HCT116 (cell line): ENCODE measurements around the gene CAT. TPM values are rescaled to one million over a fixed set of nuclear protein-coding genes. Genes with fewer than 3 reads are reported as not detected.

ENCODE experiments used
- ATAC-seq: fragments of 200-7000 bp; cut with Tn5 transposase; 2 replicates; pipeline ENCODE4 v1.9.1; 2020; ENCODE audit warnings: mild to moderate bottlenecking, moderate library complexity
- BruUV-seq: library from RNA; stranded (reverse); fragments of 400-500 nt; replicated peaks from 2 replicates; lab custom pipeline; 2021; lab: Mats Ljungman, UMichigan
- CTCF ChIA-PET: fragments of 300-600 bp; sonication (Branson Sonifier 250); formaldehyde crosslinking; loops from one replicate; lab custom pipeline; 2021; ENCODE audit warnings: antibody characterized with exemption; lab: Charles Lee
- POLR2A ChIA-PET: fragments of 300-600, 350-600 bp; sonication (Branson Sonifier 250); formaldehyde crosslinking; loops from one replicate; lab custom pipeline; 2021; ENCODE audit warnings: antibody characterized with exemption; lab: Charles Lee
- RAD21 ChIA-PET, 2 experiments: fragments of 300-600 bp; sonication (Branson Sonifier 250); formaldehyde crosslinking; loops; one replicate each; lab custom pipeline; 2023; ENCODE audit warnings: low total read pairs in 2 of 2; ENCODE audit not compliant: uncharacterized antibody in 2 of 2, unreplicated experiment in 2 of 2, low non-redundant PET in 1 of 2; lab: Charles Lee
- DNase-seq: peaks from one replicate; pipeline ENCODE4 v3.0.0-alpha.2; 2010; ENCODE audit warnings: low read depth, low spot score
- H2AFZ ChIP-seq: fragments of 200-600 bp; shearing (Covaris generic), sonication (generic); 2 replicates; pipeline ENCODE4 v1.6.1; 2017; ENCODE audit warnings: low read depth, mixed run types, mixed read lengths, antibody characterized with exemption, low read length; ENCODE audit not compliant: poor library complexity, severe bottlenecking
- H3K27ac ChIP-seq: 2 replicates; pipeline ENCODE4 v1.5.1; 2012; ENCODE audit warnings: low read depth, low read length
- H3K27me3 ChIP-seq: fragments of 200-600 bp; sonication (generic); 2 replicates; pipeline ENCODE4 v1.6.1; 2016; ENCODE audit warnings: mixed run types, low read length, mixed read lengths; ENCODE audit not compliant: insufficient read depth
- H3K36me3 ChIP-seq, 2 experiments: fragments of 200-500 bp in 1 of 2; fragments of 200-600 bp in 1 of 2; sonication (Bioruptor generic) in 1 of 2; sonication (generic) in 1 of 2; 2 replicates each; pipeline versions ENCODE4 v1.5.1 to v1.6.1; 2014 to 2016; ENCODE audit warnings: low read length in 2 of 2, inconsistent platforms in 1 of 2, mixed read lengths in 1 of 2, mixed run types in 1 of 2; ENCODE audit not compliant: insufficient read depth in 2 of 2, control insufficient read depth in 1 of 2
- H3K4me1 ChIP-seq, 2 experiments: fragments of 200-600 bp in 1 of 2; sonication (generic) in 1 of 2; 2 replicates each; pipeline versions ENCODE4 v1.5.1 to v1.6.1; 2012 to 2017; ENCODE audit warnings: low read length in 2 of 2, inconsistent platforms in 1 of 2, mild to moderate bottlenecking in 1 of 2, mixed read lengths in 1 of 2, mixed run types in 1 of 2, moderate library complexity in 1 of 2; ENCODE audit not compliant: insufficient read depth in 2 of 2, control insufficient read depth in 1 of 2
- H3K4me2 ChIP-seq: fragments of 200-600 bp; sonication (generic); 2 replicates; pipeline ENCODE4 v1.6.1; 2017; ENCODE audit warnings: mixed run types, low read length, mixed read lengths
- H3K4me3 ChIP-seq, 2 experiments: fragments of 200-600 bp in 1 of 2; sonication (generic) in 1 of 2; replicated peaks in 1 of 2; 2 replicates each; pipeline ENCODE4 v1.5.1; 2011 to 2016; ENCODE audit warnings: low read length in 2 of 2, control low read depth in 1 of 2, low read depth in 1 of 2, mild to moderate bottlenecking in 1 of 2, mixed read lengths in 1 of 2, mixed run types in 1 of 2
- H3K79me2 ChIP-seq: fragments of 200-600 bp; sonication (generic); 2 replicates; pipeline ENCODE4 v1.6.1; 2017; ENCODE audit warnings: mild to moderate bottlenecking, mixed run types, low read length, moderate library complexity, mixed read lengths; ENCODE audit not compliant: insufficient read depth
- H3K9ac ChIP-seq: fragments of 200-600 bp; sonication (generic); 2 replicates; pipeline ENCODE4 v1.6.1; 2016; ENCODE audit warnings: low read length, mixed read lengths
- H3K9me2 ChIP-seq: fragments of 200-600 bp; sonication (generic), shearing (Covaris generic); 2 replicates; pipeline ENCODE4 v1.6.1; 2017; ENCODE audit warnings: mixed run types, mild to moderate bottlenecking, moderate library complexity; ENCODE audit not compliant: insufficient read depth
- H3K9me3 ChIP-seq, 2 experiments: fragments of 200-500 bp in 1 of 2; fragments of 200-600 bp in 1 of 2; sonication (Bioruptor generic) in 1 of 2; sonication (generic) in 1 of 2; 2 replicates each; pipeline ENCODE4 v1.6.1; 2014 to 2017; ENCODE audit warnings: low read length in 2 of 2, mixed read lengths in 2 of 2, inconsistent platforms in 1 of 2, low read depth in 1 of 2, mild to moderate bottlenecking in 1 of 2, mixed run types in 1 of 2, moderate library complexity in 1 of 2; ENCODE audit not compliant: control insufficient read depth in 1 of 2, insufficient read depth in 1 of 2
- H4K20me1 ChIP-seq: fragments of 200-600 bp; sonication (generic), shearing (Covaris generic); 2 replicates; pipeline ENCODE4 v1.6.1; 2017; ENCODE audit warnings: mixed run types, mild to moderate bottlenecking, moderate library complexity; ENCODE audit not compliant: insufficient read depth
- CBX3 ChIP-seq: IDR thresholded peaks from 2 replicates; pipeline ENCODE4 v1.6.1; 2012; ENCODE audit warnings: low read depth
- EGR1 ChIP-seq: IDR thresholded peaks from 2 replicates; pipeline ENCODE4 v1.6.1; 2012; ENCODE audit warnings: low read depth
- EZH2 ChIP-seq: fragments of 200-600 bp; sonication (generic); IDR thresholded peaks from 2 replicates; pipeline ENCODE4 v1.6.1; 2017; ENCODE audit warnings: antibody characterized with exemption, mixed run types
- JUND ChIP-seq: IDR thresholded peaks from 2 replicates; pipeline ENCODE4 v1.6.1; 2012
- POLR2A ChIP-seq: IDR thresholded peaks from 2 replicates; pipeline ENCODE4 v1.7.0; 2011; ENCODE audit warnings: borderline replicate concordance; ENCODE audit not compliant: insufficient read depth, insufficient read length; ENCODE audit errors: extremely low read depth
- POLR2AphosphoS5 ChIP-seq: IDR thresholded peaks from 2 replicates; pipeline ENCODE4 v1.6.1; 2011; ENCODE audit warnings: mild to moderate bottlenecking, low read depth, low read length, moderate library complexity
- SIN3A ChIP-seq: IDR thresholded peaks from 2 replicates; pipeline ENCODE4 v1.6.1; 2012; ENCODE audit warnings: low read depth
- SP1 ChIP-seq: IDR thresholded peaks from 2 replicates; pipeline ENCODE4 v1.6.1; 2012; ENCODE audit warnings: low read depth
- ZFX ChIP-seq: fragments of 450-650 bp; IDR thresholded peaks from 2 replicates; pipeline ENCODE4 v1.6.1; 2017
- ZNF274 ChIP-seq: fragments of 200-500 bp; sonication (Bioruptor generic); IDR thresholded peaks from 2 replicates; pipeline ENCODE4 v1.6.1; 2014; ENCODE audit warnings: mild to moderate bottlenecking, low read depth, low read length, inconsistent platforms
- intact Hi-C: fragments of 100-400 bp; cut with micrococcal nuclease; formaldehyde crosslinking; loops from 2 replicates; pipeline ENCODE4 v1.10.0; 2022
- total RNA-seq: library from RNA; stranded (reverse); gene quantifications from one replicate; pipeline ENCODE4 v1.2.1, GENCODE V29; 2021; ENCODE audit not compliant: unreplicated experiment
- TF ChIP-seq, protein P1 (sequence below): IDR thresholded peaks from 2 replicates; pipeline ENCODE4 v1.6.1; 2012; ENCODE audit warnings: low read depth
- TF ChIP-seq, protein P2 (sequence below): IDR thresholded peaks from 2 replicates; pipeline ENCODE4 v1.6.1; 2012
- TF ChIP-seq, protein P3 (sequence below): IDR thresholded peaks from 2 replicates; pipeline ENCODE4 v1.6.1; 2012
- TF ChIP-seq, protein P4 (sequence below), 3 experiments: fragments of 200-600 bp in 1 of 3; sonication (generic) in 1 of 3; IDR thresholded peaks in 2 of 3; conservative IDR thresholded peaks in 1 of 3; 2 replicates each; pipeline ENCODE4 v1.5.1; 2012 to 2017; ENCODE audit warnings: low read depth in 2 of 3, low read length in 2 of 3, antibody characterized with exemption in 1 of 3, borderline replicate concordance in 1 of 3, control low read depth in 1 of 3, mild to moderate bottlenecking in 1 of 3, mixed read lengths in 1 of 3, mixed run types in 1 of 3, moderate library complexity in 1 of 3; ENCODE audit not compliant: insufficient read depth in 1 of 3
- TF ChIP-seq, protein P5 (sequence below): IDR thresholded peaks from 2 replicates; pipeline ENCODE4 v1.6.1; 2011; ENCODE audit warnings: mild to moderate bottlenecking, low read length, moderate library complexity; ENCODE audit not compliant: insufficient replicate concordance; ENCODE audit errors: extremely low read depth

CAT gene
- total RNA-seq, 1 experiment from 2014 or later: 50.9 TPM

DNA sequence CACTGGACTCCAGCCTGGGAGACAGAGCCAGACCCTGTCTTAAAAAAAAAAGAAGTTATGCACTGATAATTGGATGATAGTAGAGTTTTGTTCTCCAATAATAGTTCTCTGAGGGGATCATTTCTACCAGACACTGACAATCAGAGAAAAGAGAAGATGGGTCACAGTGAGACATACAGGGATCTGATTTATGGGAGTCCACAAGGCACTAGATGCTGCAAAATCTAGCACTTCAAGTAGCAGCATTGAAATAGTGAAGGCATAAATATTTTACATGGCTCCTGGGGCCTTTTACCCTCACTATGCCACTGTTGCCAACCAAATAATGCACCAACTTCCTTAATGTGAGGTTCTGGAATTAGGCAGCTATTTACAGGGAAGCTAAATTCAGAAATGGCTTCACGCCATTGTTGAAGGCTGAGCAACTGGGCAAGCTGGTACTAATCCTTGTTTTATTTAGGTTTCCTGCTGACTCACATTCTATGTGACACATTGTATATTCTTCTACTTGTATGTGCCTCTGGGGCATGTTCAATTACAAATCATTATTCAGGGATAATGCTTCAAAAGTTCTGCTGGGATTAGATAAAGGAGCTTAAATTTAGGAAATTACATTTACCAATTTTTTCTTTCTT, 42.7 kb upstream of the CAT start:
- RAD21 ChIA-PET: no interaction called here

More for the DNA sequence above, 42.7 kb upstream of the CAT start:
- Histone ChIP-seq H3K4me1 (no peaks in the 10 kb centered on the region), H3K4me3 (no peak overlapping the region), H4K20me1 (no peaks in the 10 kb centered on the region), H3K79me2 (no peaks in the 10 kb centered on the region), H3K27me3 (no peaks in the 10 kb centered on the region), H2AFZ (no peak overlapping the region), H3K9me3 (no peaks in the 10 kb centered on the region), H3K9me2 (no peaks in the 10 kb centered on the region), H3K27ac (no peak overlapping the region), H3K4me2 (no peak overlapping the region; the same call in 1 of the 2 replicates), H3K9ac (no peak overlapping the region), H3K36me3 (no peaks in the 10 kb centered on the region)
- DNase-seq (no peak), ATAC-seq (no peak)
- intact Hi-C loops: no loop called here
- BruUV-seq: no TSS peak
- TF ChIP-seq SP1: no peak
- TF ChIP-seq EGR1: no peak
- TF ChIP-seq JUND: no peak
- TF ChIP-seq EZH2: no peak
- no peak for TF ChIP-seq CBX3
- TF ChIP-seq, protein P1, sequence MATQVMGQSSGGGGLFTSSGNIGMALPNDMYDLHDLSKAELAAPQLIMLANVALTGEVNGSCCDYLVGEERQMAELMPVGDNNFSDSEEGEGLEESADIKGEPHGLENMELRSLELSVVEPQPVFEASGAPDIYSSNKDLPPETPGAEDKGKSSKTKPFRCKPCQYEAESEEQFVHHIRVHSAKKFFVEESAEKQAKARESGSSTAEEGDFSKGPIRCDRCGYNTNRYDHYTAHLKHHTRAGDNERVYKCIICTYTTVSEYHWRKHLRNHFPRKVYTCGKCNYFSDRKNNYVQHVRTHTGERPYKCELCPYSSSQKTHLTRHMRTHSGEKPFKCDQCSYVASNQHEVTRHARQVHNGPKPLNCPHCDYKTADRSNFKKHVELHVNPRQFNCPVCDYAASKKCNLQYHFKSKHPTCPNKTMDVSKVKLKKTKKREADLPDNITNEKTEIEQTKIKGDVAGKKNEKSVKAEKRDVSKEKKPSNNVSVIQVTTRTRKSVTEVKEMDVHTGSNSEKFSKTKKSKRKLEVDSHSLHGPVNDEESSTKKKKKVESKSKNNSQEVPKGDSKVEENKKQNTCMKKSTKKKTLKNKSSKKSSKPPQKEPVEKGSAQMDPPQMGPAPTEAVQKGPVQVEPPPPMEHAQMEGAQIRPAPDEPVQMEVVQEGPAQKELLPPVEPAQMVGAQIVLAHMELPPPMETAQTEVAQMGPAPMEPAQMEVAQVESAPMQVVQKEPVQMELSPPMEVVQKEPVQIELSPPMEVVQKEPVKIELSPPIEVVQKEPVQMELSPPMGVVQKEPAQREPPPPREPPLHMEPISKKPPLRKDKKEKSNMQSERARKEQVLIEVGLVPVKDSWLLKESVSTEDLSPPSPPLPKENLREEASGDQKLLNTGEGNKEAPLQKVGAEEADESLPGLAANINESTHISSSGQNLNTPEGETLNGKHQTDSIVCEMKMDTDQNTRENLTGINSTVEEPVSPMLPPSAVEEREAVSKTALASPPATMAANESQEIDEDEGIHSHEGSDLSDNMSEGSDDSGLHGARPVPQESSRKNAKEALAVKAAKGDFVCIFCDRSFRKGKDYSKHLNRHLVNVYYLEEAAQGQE: no peak
- TF ChIP-seq, protein P2, sequence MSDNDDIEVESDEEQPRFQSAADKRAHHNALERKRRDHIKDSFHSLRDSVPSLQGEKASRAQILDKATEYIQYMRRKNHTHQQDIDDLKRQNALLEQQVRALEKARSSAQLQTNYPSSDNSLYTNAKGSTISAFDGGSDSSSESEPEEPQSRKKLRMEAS: no peak
- no peak for TF ChIP-seq POLR2A
- TF ChIP-seq, protein P3, sequence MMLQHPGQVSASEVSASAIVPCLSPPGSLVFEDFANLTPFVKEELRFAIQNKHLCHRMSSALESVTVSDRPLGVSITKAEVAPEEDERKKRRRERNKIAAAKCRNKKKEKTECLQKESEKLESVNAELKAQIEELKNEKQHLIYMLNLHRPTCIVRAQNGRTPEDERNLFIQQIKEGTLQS: no peak
- no peak for TF ChIP-seq ZFX
- TF ChIP-seq, protein P4, sequence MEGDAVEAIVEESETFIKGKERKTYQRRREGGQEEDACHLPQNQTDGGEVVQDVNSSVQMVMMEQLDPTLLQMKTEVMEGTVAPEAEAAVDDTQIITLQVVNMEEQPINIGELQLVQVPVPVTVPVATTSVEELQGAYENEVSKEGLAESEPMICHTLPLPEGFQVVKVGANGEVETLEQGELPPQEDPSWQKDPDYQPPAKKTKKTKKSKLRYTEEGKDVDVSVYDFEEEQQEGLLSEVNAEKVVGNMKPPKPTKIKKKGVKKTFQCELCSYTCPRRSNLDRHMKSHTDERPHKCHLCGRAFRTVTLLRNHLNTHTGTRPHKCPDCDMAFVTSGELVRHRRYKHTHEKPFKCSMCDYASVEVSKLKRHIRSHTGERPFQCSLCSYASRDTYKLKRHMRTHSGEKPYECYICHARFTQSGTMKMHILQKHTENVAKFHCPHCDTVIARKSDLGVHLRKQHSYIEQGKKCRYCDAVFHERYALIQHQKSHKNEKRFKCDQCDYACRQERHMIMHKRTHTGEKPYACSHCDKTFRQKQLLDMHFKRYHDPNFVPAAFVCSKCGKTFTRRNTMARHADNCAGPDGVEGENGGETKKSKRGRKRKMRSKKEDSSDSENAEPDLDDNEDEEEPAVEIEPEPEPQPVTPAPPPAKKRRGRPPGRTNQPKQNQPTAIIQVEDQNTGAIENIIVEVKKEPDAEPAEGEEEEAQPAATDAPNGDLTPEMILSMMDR (IDR thresholded peaks at IDR 0.05 in 2 of 3, conservative IDR thresholded peaks at IDR 0.05 in 1 of 3; ENCODE audit: borderline replicate concordance in 1 of 3, insufficient read depth in 1 of 3, low read depth in 2 of 3, low read length in 2 of 3): no peak
- TF ChIP-seq POLR2AphosphoS5: no peak
- no peak for TF ChIP-seq SIN3A
- TF ChIP-seq, protein P5, sequence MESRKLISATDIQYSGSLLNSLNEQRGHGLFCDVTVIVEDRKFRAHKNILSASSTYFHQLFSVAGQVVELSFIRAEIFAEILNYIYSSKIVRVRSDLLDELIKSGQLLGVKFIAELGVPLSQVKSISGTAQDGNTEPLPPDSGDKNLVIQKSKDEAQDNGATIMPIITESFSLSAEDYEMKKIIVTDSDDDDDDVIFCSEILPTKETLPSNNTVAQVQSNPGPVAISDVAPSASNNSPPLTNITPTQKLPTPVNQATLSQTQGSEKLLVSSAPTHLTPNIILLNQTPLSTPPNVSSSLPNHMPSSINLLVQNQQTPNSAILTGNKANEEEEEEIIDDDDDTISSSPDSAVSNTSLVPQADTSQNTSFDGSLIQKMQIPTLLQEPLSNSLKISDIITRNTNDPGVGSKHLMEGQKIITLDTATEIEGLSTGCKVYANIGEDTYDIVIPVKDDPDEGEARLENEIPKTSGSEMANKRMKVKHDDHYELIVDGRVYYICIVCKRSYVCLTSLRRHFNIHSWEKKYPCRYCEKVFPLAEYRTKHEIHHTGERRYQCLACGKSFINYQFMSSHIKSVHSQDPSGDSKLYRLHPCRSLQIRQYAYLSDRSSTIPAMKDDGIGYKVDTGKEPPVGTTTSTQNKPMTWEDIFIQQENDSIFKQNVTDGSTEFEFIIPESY: no peak
- no peak for TF ChIP-seq ZNF274
- ChIA-PET POLR2A (no interaction called here), CTCF (interaction anchor here (0.7 to 1.0 kb wide), 2 partner anchors 46 to 222 kb away, joined by 3 to 4 read pairs; no protein-coding TSS in a partner anchor)
